ENCODE measurements around the gene AFF3.

DNA sequence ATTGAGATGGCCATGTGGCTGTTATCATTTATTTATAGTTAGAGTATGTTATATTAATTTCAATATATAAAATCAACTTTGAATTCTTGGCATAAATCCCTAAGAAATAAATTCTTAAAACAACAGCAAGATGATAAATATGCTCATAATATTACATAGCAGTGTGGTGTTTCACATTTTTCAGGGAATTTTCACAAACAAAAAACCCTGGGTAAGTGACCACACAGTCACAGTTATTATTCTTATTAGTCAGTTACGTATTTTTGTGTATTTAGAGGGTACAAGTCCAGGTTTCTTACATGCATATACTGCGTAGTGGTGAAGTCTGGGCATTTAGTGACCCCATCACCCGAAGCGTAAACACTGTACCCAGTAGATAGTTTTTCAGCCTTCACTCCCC is 363.1 kb downstream of the AFF3 start:
- TF ChIP-seq CTCF (IDR thresholded peaks at IDR 0.05) (no peak), POLR2A (IDR thresholded peaks at IDR 0.05) (no peak), POLR2AphosphoS5 (IDR thresholded peaks at IDR 0.05) (no peak)
